ENCODE measurements around the gene ELAVL2. TPM values are rescaled to one million over a fixed set of nuclear protein-coding genes. Genes with fewer than 3 reads are reported as not detected.

The ELAVL2 gene
- total and polyA plus RNA-seq, 2 of the 4 experiments (the other 2 are of a cell fraction), result 0.36 TPM; not detected in 1

DNA sequence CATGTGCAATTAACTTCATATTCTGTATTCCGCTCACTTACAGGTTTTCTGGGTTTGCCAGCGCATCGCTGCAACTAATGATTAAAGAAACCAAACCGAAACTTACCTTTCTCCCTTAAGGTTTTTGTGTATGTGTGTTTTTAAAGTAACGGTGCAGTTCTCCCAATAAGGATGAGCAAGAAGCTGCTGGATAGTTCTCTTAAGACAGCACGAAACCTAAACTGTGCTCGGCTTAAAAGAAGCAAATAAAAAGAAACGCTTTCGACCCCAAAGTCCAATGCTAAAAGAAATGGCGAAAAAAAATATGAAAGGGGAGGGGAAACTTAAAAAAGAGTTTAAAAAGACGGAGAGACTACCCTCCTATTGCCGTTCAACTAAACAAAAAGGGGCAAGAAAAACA lies 340 bp downstream of the ELAVL2 start:
- H2BK120ac ChIP-seq (ENCODE audit: low read depth, low read length), result no peak overlapping the region
- DNase-seq (no peak), ATAC-seq (ENCODE audit: low read depth) (no peak)
- no peaks in the 10 kb centered on the region for H3K9me1 ChIP-seq (ENCODE audit: insufficient read depth, low read length)
- no peak overlapping the region for H2BK5ac ChIP-seq (ENCODE audit: low read depth, low read length, poor library complexity, severe bottlenecking)
- no peak overlapping the region for H2AK9ac ChIP-seq (replicated peaks; ENCODE audit: low read depth, low read length, poor library complexity)
- BruUV-seq (replicated peaks), result no TSS peak
- H2AK5ac ChIP-seq (ENCODE audit: low read depth, low read length), result no peak overlapping the region
- H3K9ac ChIP-seq (ENCODE audit: low read depth, low read length), result no peak overlapping the region
- TF ChIP-seq MAZ (IDR thresholded peaks at IDR 0.05; ENCODE audit: borderline replicate concordance, low read depth, low read length) (no peak), FOS (IDR thresholded peaks at IDR 0.05; ENCODE audit: low read depth, low read length) (no peak), CEBPB (IDR thresholded peaks at IDR 0.05; ENCODE audit: low read depth, low read length) (no peak), RAD21 (IDR thresholded peaks at IDR 0.05; ENCODE audit: low read length) (no peak), NFE2L2 (IDR thresholded peaks at IDR 0.05; ENCODE audit: low read depth, low read length) (no peak), RFX5 (IDR thresholded peaks at IDR 0.05; ENCODE audit: low read depth, low read length) (no peak), POLR2A (IDR thresholded peaks at IDR 0.05; ENCODE audit: low read depth, low read length) (no peak), MXI1 (IDR thresholded peaks at IDR 0.05; ENCODE audit: borderline replicate concordance, low read depth, low read length) (no peak), BHLHE40 (IDR thresholded peaks at IDR 0.05; ENCODE audit: low read depth, low read length) (no peak), RCOR1 (IDR thresholded peaks at IDR 0.05; ENCODE audit: insufficient replicate concordance, low read length) (no peak), SMC3 (IDR thresholded peaks at IDR 0.05; ENCODE audit: low read depth, low read length) (no peak)
- TF ChIP-seq, protein P1, sequence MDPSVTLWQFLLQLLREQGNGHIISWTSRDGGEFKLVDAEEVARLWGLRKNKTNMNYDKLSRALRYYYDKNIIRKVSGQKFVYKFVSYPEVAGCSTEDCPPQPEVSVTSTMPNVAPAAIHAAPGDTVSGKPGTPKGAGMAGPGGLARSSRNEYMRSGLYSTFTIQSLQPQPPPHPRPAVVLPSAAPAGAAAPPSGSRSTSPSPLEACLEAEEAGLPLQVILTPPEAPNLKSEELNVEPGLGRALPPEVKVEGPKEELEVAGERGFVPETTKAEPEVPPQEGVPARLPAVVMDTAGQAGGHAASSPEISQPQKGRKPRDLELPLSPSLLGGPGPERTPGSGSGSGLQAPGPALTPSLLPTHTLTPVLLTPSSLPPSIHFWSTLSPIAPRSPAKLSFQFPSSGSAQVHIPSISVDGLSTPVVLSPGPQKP (IDR thresholded peaks at IDR 0.05; ENCODE audit: borderline replicate concordance, low read depth, low read length), result no peak
- TF ChIP-seq, protein P2, sequence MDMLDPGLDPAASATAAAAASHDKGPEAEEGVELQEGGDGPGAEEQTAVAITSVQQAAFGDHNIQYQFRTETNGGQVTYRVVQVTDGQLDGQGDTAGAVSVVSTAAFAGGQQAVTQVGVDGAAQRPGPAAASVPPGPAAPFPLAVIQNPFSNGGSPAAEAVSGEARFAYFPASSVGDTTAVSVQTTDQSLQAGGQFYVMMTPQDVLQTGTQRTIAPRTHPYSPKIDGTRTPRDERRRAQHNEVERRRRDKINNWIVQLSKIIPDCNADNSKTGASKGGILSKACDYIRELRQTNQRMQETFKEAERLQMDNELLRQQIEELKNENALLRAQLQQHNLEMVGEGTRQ (IDR thresholded peaks at IDR 0.05; ENCODE audit: low read depth, low read length), result no peak
- in situ Hi-C loops (cut with MboI; ENCODE audit: low sequenced_read_pairs), result no loop called here
- intact Hi-C loops (cut with micrococcal nuclease), result no loop called here
- WGBS, 2 experiments (ENCODE audit: extremely low coverage in 2 of 2, insufficient read length in 1 of 2), result no CpG with 5 or more reads among the region's 12 CpGs
- no peaks in the 10 kb centered on the region for H4K20me1 ChIP-seq (ENCODE audit: insufficient read depth, low read length)
- H3K56ac ChIP-seq (ENCODE audit: extremely low read depth, insufficient read depth, low read length), result no peak overlapping the region
- H3K79me1 ChIP-seq (ENCODE audit: low read depth in 1 of 2, low read length in 2 of 2), result no peaks in the 10 kb centered on the region
- H3K27me3 ChIP-seq (ENCODE audit: control insufficient read depth, insufficient read depth, low read length), result peaks cover 16% of the 10 kb centered on the region
- no peak overlapping the region for H4K5ac ChIP-seq (ENCODE audit: low read depth, low read length)
- no peaks in the 10 kb centered on the region for H3K4me1 ChIP-seq (ENCODE audit: control insufficient read depth, insufficient read depth, low read length)
- no peak overlapping the region for H4K8ac ChIP-seq (ENCODE audit: low read depth in 2 of 2, low read length in 2 of 2)
- H3K4me3 ChIP-seq (ENCODE audit: insufficient read depth, low read depth, low read length), result peak overlapping the region; percentile 24
- H3K4ac ChIP-seq (ENCODE audit: low read depth, low read length), result no peak overlapping the region
- peak overlapping the region; percentile 69 for H3K4me2 ChIP-seq (ENCODE audit: low read depth, low read length)
- no peak overlapping the region for H3K23ac ChIP-seq (ENCODE audit: low read depth, low read length)
- CTCF ChIA-PET, result no interaction called here
- H2BK20ac ChIP-seq (ENCODE audit: low read depth, low read length), result no peak overlapping the region
- H3K36me3 ChIP-seq (ENCODE audit: control insufficient read depth, insufficient read depth, low read length), result no peaks in the 10 kb centered on the region
- H4K91ac ChIP-seq (ENCODE audit: insufficient read depth, low read depth, low read length), result no peak overlapping the region
- no peak overlapping the region for H2AFZ ChIP-seq (replicated peaks; ENCODE audit: low read length, poor library complexity)
- no peaks in the 10 kb centered on the region; the same call in 1 of the 2 replicates for H3K9me3 ChIP-seq (ENCODE audit: control insufficient read depth, insufficient read depth, low read length)
- H2BK15ac ChIP-seq (ENCODE audit: low read depth, low read length), result no peak overlapping the region
- POLR2A ChIA-PET (ENCODE audit: unreplicated experiment), result no interaction called here
- no peak overlapping the region for H3K27ac ChIP-seq (ENCODE audit: insufficient read depth, low read length)
- H3K18ac ChIP-seq (ENCODE audit: low read depth, low read length), result no peak overlapping the region
- dilution Hi-C loops (cut with HindIII; ENCODE audit: low sequenced_read_pairs, unreplicated experiment), result no loop called here
- no peak overlapping the region for H3K14ac ChIP-seq (replicated peaks; ENCODE audit: low read depth, low read length)
